Stimulated activated CD4-positive, alpha-beta T cell treated with anti-CD3 and anti-CD28 coated beads, Interleukin-2, amount 100 ng/mL, for 48 hours (primary cell): ENCODE data around the gene TLR6.
"Not testable (repeated sequence)": the region's sequence is repeated elsewhere in the genome, so short reads cannot be mapped to it uniquely, and the experiment has no call there.

Experiments
- DNase-seq, 2 donors: peaks; one replicate each; pipeline ENCODE4 v3.0.0-alpha.2; 2020

TLR6 gene

DNA sequence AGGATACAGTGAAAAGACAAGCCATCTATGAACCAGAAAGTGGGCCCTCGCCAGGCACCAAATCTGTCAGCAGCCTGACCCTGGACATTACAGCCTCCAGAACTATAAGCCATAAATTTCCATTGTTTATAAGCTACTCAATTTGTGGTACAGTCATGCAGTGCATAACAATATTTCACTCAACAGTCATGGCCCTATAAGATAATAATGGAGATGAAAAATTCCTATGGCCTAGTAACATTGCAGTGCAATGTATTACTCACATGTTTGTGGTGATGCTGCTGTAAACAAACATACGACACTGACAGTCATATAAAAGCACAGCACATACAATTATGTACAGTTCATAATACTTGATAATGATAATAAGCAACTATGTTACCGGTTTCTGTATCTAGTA is 34.9 kb downstream of the TLR6 start:
- no peak for DNase-seq

DNA sequence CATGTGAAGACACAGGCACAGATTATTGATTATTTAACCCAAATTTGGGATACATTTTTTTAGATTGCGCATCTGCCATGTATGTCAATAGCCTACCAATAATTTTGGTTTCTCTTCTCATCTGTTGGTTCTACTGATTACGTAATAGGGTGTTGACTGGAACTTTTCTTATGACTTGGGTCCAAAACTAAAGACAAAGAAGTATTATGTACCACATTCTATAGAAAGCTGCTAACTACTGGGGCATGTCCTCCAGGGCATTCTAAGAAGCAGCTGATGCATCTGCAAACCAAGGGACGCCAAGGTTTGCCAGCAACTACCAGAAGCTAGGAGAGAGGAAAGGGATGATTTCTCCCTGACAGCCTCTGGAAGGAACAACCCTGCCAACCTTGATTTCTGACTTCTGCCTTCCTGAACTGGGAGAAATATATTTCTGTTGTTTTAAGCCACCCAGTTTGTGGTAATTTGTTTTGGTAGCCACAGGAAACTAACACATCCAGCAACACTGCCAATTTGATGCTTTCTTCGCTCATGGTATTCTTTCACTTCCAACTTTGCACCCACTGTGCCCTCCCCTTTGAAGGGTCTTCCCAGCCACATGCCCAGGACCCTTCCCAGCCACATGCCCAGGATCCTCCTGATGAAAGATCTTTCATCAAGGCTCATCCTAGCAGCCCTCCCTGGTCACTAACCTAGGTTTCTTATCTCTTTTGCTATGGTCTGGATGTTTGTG is 36.1 kb downstream of the TLR6 start:
- no peak for DNase-seq

GRCh38 chr4:38819569-38819968 is 37.0 kb downstream of the TLR6 start:
- no peak for DNase-seq

- no peak for DNase-seq
Measured at GRCh38 chr4:38818441-38818976, 38.1 kb downstream of the TLR6 start.

GRCh38 chr4:38815885-38816782 is 40.5 kb downstream of the TLR6 start:
- no peak for DNase-seq

DNA sequence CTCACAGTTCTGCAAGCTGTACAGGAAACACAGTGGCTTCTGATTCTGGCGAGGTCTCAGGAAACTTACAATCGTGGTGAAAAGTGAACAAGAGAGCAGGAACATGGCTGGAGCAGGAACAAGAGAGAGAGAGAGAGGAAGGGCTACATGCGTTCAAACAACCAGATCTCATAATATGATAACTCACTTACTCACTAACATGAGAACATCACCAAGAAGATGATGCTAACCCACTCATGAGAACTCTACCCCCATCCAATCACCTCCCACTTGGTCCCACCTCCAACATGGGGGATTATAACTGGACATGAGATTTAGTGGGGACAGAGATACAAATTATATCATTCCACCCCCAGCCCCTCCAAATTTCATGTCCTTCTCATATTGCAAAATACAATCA is 42.2 kb downstream of the TLR6 start:
- no peak for DNase-seq

GRCh38 chr4:38811297-38811696 is 45.3 kb downstream of the TLR6 start:
- no peak for DNase-seq

DNA sequence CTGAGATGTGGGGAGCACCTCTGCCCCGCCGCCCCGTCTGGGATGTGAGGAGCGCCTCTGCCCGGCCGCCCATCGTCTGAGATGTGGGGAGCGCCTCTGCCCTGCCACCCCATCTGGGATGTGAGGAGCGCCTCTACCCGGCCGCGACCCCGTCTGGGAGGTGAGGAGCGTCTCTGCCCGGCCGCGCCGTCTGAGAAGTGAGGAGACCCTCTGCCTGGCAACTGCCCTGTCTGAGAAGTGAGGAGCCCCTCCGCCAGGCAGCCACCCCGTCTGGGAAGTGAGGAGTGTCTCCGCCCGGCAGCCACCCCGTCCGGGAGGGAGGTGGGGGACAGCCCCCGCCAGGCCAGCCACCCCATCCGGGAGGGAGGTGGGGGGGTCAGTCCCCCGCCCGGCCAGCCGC is 49.2 kb downstream of the TLR6 start:
- DNase-seq = not testable (repeated sequence)

GRCh38 chr4:38806251-38806650 is 50.4 kb downstream of the TLR6 start:
- not testable (repeated sequence) for DNase-seq

GRCh38 chr4:38805530-38806145 is 51.0 kb downstream of the TLR6 start:
- no peak for DNase-seq

GRCh38 chr4:38804654-38805295 is 51.8 kb downstream of the TLR6 start, which contains the start of gene TLR1:
Gene TLR1 (minus strand): TSS chr4:38804791. CDS start chr4:38798831, 5,960 bp downstream.
- DNase-seq = no peak

DNA sequence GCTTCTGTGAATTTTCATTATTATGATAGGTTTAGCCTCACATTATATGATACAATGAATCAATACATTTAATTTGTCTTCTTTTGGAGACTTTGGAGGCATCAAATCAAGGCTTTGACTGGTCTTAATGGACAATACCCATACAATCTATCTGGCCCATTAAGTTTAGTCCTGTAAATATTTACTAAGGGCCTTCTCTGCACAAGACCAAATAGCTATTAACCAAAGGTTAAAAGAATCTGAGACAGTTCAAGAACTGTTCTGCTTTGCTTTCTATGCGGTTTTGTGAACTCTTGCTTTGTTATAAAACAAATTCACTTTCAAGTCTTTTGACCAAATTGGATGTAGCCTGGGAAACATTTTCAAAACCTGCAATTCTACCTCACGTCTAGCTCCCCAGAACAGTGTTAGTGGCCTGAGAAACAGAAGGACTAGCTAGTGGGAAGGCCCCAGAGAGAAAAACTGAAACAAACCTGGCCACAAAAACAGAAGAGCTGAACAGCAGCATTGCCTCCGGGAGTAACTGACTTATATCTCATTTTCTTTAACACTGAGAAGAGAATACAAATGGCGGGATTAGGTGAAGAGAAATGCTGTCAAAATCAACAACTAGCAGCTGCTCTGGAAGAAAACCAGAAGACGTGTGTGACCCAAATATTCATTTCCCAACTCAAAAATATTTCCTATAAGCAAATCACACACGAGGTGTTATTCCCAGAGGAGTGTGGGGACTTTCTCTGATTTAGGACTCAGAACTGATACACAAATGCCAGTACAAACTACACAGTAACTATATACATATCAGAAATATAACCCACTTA is 52.6 kb downstream of the TLR6 start:
- DNase-seq = peak in 1 of 2 donors; percentile 24

DNA sequence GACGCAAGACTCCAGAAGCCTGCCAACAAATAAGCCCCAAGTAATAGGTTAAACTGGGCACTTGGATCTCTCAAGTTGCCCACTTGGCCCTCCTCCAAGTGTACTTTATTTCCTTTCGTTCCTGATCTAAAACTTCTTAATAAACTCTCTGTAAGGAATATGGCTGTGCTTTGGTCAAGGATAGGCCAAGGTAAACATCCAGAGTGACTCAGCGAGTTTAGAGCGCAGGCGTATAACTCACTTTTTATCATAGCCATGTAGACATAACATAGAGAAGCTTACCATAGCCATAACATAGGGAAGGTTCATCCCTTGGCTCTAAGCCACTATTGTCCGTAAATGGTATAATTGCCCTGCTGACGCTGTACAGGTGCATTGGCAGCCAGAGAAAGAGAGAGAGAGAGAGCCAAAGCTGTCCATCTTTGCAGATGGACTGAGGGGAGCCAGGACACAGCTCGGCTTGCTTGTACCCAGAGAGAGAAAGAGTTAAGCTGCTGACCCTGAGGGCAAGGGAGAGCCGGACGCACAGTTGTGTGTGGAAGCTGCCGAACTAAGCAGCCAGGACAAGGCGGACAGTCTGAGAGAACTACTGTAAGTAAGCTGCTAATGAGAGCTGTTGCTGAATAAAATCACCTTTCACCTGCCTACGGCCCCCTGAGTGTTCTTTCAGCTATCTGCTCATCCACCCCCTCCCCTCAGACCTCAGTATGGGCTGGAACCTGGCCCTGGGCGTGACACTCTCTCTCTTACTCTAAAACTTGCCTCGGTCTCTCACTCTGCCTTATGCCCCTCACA is 53.9 kb downstream of the TLR6 start:
- no peak for DNase-seq

- no peak for DNase-seq
Measured at GRCh38 chr4:38800961-38801450, 55.6 kb downstream of the TLR6 start.

DNA sequence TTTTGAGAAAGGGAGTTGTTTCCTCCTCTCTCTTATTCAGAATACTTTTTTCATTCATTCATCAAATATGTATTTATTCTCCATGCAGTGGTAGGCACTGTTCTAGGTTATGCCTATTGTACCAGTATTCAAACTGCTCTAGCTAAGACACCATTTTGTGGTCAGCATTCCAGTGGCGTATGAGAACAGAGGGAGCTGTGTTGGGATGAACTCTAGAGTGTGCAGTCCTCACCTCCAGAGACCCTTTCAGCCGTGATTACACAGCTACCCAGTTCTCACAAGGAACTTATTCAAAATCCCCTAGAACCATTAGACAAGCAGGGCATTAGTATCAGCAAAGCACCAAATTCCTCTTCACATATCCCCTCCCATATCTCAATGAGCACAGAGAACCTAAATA is 56.3 kb downstream of the TLR6 start:
- no peak for DNase-seq

GRCh38 chr4:38795087-38795486 is 61.5 kb downstream of the TLR6 start:
- DNase-seq = no peak

GRCh38 chr4:38794051-38794450 is 62.6 kb downstream of the TLR6 start:
- DNase-seq = no peak

GRCh38 chr4:38791010-38791409 is 65.6 kb downstream of the TLR6 start:
- DNase-seq = no peak

DNA sequence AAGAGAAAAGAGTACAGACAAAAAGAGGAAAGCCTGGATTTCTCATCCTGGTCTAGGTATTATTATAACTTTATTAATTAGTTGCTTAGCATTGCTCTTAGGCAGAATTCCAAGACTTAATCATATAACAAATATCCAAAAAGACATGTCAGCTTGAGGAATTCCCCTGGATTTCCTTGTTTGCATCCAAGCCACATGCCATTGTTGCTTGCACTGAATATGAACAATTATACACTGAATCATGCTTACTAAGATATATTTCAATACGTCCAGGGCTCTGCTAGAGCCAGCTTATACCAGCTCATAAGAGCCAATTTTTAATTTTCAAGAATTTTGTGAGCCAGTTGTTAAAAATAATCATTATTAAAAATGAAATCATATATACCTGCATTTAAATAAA is 68.3 kb downstream of the TLR6 start:
- DNase-seq = no peak

- DNase-seq = no peak
Measured at GRCh38 chr4:38787693-38788092, 68.9 kb downstream of the TLR6 start.

DNA sequence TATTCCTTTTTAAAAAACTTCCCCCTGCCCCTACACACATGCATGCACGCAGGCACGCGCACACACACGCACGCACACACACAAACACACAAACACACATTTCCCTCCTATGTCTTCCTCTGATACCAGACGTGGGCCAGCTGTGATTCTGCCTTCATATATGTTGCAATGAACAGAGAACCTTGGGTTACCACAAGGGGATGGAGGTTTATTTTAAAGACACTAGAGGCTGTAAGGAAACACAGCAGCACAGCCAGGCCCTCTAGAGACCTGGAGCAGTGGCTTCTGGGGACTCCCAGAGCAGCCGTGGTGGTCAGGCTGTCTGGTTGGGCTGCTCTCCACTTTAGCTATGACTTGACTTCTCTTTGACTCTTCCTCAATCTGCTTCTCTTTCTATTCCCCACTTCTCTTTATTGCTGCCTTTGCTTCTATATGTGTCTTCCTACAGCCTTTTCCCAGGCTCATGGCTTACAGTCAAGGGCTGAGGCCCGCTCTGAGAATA is 70.7 kb downstream of the TLR6 start:
- no peak for DNase-seq
